ENCODE data around the gene MBNL1.
"Not testable (repeated sequence)": the region's sequence is repeated elsewhere in the genome, so short reads cannot be mapped to it uniquely, and the experiment has no call there.

The MBNL1 gene

DNA sequence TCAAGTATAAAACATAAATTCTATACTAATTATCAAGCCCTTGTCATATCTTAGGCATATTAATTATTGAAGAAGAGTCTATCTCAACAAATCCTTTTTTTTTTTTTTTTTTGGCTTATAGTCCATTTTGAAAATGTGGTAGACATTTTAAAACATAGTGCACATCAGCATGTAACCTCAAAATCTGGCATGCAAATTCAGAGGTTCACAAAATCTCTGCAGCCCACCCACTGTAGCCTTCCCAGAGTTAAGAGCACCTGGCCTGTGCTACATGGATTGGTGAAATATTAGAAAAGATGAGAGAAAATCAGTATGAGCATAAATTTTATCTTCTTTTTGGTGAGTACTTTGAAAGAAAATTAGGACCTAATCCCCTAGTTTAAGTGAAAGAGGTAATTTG is 84.8 kb downstream of the MBNL1 start:
- DNase-seq, result no peak

DNA sequence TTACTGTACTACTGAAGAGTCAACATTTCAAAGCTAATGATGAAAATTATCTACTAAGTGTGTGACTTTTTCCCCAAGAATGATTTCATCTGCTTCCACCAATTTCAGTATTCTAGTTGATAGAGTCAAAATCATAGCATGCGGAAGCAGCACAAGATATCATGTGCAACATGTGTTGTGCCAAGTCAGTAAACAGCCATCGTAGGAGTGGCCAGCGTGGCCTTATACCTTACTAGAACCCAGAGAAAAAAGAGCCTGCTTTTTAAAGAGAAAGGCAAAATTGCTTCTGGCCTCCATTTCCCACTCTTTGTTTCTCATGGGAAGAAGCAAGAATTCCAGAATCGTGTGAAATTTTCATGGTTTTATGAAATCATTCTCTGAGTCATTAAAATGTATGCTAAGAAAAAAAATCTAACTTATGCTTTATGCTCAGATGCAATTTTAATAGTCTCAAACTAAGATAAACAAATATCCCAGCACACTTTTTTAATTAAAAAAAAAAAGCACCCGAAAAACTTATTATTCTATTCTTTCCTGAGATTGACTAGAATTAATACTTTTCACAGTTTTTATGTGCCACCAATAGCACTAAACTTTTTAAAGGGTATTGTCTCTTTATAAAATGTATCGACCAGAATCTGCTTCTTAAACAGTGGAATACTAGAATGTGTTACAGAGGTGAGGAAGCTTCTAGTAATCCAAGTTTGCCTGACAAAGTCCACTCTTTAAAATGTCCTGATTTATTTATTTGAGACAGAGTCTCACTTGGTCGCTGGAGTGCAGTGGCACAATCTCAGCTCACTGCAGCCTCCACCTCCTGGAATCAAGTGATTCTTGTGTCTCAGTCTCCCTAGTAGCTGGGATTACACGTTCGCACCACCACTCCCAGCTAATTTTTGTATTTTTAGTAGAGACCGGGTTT is 87.3 kb downstream of the MBNL1 start:
- DNase-seq, result no peak

DNA sequence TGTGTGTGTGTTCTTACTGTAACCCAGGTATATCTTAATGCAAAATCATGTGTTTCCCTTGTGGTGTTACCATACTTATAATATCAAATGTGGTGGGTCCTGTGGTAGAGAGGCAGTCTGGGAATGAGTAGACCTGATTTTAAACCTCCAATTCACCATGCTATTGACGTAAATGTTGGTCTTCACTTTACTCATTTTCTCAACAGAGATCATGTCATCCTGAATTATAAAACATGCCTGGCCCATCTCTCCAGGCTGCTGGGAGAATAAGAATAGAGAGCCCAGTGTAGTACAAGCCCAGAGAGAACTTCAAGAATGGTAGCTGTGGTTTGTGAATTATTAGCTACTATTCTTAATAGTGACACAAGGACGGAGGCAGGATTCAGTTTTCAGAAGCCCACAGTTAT is 88.1 kb downstream of the MBNL1 start:
- no peak for DNase-seq

DNA sequence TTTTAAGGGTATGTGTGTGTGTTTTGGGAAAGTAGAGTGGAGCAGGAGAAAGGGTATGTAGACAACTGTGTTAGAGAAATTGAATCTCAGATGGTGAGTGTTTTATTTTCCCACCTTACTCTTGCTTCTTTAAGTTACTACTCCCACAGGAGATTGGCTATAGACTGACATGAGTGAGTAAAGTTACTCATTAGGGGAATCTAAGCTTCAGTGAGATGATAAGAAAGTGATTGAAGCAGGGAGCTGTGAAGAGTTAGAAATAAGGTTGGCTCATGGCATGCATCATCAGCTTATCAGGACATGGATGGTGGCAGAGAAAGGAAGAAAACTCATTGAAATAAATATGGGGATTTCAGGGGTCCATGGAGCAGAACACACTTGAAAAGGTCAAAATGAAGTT is 88.9 kb downstream of the MBNL1 start:
- no peak for DNase-seq

DNA sequence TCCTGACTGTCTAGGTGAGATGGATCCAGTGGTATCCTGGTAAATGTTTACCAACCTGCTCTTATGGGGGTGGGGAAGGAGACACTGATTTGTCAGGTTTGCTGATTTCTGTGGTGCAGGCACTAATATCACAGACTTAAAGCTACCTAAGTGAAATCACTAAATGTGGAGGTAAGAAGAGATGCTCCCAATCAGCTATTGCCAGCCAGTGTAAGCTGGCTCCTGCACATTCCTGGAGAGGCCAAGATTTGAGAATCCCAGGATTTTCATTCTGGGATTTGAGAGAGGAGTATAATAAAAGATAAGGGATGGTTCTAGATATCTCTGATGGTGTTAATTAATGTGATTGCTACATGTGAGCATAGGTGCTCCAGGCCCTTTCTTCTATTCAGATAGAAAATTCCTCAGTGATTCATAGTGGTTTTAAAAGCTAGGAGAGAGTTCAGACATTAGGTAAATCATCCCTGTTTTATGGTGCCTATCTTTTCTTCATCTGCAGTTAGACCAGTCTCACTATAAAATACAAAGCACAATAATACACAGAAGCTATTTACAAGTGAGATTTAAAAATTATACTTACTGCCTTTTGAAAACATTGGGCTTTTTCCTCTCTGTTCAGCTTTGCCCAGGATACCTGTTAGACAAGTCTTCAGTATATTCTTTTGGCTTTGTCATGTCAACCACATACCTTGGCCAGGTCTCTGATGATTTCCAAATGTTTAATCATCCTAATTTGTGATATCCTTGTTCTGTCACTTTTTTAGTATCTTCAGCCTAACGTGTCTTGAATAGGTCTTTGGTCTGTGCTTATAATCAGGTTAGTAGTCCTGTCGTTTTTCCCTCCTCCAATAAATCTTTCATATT is 90.9 kb downstream of the MBNL1 start:
- no peak for DNase-seq

DNA sequence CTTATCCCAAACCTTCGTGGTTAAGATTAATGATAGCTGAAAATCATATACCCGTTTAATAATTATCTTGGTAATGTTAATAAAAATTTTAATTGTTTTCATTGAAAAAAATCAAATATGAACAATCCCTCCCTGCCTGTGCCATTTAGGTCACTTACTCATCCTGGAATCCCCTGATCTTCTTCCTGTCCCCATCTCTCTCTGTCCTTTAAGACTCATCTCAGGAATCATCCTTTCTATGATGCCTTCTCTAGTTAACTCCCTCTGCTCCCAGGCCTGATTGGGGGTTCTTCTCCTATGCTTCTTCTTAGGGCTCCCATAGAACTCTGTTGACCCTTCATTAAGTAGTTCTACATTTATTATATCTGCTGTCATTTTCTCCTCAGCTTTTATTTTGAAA is 91.6 kb downstream of the MBNL1 start:
- no peak for DNase-seq

DNA sequence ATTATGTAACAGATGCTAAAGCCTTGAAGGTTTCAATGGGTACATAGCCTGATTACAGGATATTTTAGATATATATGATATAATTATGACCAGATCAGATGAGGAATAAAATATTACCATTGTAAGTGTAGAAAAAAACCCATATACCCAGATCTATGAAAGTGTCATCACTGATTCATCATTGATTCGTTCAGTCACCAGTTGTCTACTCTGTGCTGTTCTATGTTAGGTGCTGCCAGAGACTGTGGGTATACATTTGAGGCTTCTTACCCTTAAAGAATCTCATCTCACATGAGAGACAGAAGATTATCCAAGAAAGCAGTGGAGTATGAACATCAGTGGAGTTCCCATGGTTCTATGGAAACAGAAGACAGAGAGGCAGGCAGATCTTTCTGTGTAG is 92.2 kb downstream of the MBNL1 start:
- DNase-seq, result no peak

DNA sequence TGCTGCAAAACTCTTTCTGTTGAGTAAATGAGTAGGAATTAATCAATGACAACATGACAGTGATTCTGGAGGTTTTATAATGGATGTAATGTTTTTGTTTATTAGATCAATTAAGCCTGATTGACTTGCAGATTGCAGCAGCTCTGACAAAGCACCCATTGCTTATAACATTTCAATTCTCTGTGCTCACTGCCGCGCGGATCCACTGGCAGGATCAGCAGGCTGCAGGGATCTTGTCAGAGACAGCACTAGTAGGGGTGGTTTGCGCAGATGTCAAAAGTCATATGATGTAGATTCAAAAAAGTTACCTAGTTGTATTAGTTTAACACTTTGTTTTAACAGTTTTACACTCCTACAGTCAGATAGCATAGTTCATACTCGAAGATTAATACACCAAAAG is 93.4 kb downstream of the MBNL1 start:
- no peak for DNase-seq

DNA sequence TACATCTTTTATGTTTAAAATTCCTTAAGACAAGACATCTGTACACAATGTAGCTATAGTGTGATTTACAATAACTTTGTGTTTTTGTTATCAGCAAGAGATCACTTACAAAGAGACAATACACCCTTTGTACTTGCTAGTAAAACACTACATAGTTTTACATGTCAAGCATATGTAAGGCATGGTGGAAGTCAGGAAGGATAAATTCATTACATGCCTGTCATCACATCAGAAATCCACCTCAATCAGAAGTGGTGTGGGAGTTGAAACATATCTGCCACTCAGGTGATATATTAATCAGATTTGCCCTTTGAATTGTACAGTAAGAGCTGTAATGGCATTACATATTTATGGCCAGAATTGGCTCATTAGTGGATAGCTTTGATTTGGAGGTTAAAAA is 95.5 kb downstream of the MBNL1 start:
- DNase-seq, result no peak

DNA sequence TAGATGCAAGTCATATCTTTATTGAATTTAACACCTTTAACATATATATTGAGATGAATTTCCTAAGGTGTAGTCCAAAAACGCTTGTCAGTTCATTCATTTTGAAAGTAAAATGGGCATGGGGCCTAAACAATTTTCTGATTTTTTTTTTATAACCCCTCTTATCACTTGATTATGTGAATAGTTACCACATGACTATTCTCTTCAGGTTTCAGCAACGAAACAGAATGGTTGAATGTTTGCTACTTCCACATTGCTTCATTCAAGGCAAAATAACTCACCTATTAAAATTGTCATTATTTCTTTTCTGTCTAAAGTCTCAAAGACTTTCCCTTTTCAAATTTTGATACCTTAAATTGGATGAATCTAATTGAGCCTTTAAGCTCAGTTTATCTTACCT is 96.4 kb downstream of the MBNL1 start:
- DNase-seq, result no peak

DNA sequence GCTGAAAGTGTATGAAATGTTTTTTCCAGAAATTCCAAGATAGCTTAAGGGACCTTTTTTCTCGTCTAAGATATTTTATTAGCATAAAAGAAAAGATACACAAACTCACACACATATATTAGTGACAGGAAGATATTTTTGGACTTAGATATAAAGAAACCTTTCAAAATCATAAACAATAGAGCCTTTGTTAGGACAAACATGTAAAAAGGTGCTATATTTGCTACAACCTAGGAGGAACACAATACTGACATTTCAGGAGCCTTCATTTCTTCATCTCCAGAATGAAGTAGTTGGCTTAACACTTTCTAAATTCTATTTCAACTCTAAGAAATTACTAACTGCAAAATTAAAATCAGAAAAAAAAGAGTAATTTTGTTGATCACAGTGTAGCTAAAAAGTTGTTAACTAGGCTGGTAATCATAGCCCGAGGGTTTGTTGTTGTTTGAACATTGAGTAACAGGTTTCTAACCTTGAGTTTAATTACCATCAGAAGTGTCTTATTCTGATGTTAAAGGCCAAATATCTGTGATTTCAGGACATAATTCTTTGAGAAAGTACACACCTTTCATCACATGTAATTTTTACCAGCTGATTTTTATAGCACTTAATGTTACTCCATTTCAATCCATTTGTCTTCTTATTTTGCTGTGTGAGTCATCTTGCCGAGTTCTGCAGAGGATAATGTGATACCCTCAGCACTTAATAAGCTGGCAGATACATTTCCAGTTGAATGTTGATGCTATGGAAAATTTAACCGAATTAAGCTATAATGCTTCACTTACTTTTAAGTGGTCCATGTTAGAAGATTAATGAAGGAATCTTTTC is 97.3 kb downstream of the MBNL1 start:
- no peak for DNase-seq

DNA sequence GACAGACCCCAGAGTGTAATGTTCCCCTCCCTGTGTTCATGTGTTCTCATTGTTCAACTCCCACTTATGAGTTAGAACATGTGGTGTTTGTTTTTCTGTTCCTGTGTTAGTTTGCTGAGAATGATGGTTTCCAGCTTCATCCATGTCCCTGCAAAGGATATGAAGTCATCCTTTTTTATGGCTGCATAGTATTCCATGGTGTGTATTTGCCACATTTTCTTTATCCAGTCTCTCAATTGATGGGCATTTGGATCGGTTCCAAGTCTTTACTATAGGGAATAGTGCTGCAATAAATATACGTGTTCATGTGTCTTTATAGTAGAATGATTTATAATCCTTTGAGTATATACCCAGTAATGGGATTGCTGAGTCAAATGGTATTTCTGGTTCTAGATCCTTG is 98.5 kb downstream of the MBNL1 start:
- DNase-seq, result not testable (repeated sequence)

DNA sequence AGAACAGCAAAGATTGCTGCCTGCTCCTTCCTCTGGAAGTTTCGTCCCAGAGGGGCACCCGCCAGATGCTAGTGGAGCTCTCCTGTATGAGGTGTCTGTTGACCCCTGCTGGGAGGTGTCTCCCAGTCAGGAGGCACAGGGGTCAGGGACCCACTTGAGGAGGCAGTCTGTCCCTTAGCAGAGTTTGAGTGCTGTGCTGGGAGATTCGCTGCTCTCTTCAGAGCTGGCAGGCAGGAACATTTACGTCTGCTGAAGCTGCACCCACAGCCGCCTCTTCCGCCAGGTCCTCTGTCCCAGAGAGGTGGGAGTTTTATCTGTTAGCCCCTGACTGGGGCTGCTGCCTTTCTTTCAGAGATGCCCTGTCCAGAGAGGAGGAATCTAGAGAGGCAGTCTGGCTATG is 103.9 kb downstream of the MBNL1 start:
- not testable (repeated sequence) for DNase-seq

DNA sequence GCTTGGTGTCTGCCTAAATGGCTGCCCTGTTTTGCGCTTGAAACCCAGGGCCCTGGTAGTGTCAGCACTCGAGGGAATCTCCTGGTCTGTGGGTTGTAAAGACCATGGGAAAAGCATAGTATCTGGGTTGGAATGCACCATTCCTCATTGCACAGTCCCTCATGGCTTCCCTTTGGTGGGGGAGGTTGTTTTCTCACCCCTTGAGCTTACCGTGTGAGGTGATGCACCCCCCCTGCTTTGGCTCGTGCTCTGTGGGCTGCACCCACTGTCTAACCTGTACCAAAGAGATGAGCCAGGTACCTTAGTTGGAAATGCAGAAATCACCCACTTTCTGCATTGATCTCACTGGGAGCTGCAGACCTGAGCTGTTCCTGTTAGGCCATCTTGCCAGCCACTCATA is 104.7 kb downstream of the MBNL1 start:
- DNase-seq, result no peak

DNA sequence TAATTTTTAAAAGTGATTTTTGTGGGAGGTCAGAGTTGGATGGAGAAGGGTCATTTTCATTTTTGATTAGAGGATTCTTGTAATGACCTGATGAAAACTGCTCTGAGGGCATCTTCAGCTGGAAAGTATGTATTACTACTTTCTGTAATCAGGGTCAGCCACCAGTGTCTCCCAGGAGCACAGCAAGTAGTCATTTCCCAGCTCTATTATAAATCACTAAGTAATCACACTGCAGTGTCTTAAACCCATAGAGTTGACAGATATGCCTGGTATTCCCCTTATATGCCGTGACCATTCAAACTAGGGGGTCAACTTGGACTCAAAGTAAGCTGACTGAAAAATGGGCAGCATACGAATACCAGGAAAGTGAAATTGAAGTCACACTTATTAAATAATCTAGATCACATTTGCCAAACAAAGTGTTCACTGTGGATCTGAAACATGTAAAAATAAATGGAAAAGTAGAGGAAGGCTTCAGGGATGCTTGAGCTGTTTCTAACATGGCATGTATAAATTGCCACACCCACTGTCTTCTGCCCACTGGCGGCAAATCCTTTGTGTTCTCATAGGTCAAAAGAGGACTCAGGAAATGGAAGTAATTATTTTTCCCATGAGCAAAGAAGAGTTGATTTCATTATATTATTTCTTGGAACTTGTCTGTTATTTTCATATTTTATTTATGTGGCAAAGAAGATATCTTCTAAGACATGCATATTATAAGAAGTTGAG is 105.7 kb downstream of the MBNL1 start:
- DNase-seq, result no peak

DNA sequence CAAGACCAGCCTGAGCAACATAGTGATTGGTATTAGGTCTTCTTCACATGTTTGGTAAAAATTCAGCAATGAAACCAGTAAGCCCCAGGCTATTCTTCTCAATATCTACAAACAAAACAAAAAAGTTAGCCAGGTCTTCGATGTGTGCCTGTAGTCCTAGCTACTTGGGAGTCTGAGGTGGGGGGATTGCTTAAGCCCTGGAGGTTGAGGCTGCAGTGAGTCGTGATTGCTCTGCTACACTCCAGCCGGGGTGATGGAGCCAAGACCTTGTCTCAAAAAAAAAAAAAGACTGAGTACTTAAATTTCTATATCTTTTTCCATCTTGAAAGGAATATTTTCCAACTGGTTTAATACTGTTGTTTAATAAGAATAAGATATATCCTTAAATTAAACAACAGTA is 106.8 kb downstream of the MBNL1 start:
- DNase-seq, result peak in 1 of 2 experiments; percentile 20

DNA sequence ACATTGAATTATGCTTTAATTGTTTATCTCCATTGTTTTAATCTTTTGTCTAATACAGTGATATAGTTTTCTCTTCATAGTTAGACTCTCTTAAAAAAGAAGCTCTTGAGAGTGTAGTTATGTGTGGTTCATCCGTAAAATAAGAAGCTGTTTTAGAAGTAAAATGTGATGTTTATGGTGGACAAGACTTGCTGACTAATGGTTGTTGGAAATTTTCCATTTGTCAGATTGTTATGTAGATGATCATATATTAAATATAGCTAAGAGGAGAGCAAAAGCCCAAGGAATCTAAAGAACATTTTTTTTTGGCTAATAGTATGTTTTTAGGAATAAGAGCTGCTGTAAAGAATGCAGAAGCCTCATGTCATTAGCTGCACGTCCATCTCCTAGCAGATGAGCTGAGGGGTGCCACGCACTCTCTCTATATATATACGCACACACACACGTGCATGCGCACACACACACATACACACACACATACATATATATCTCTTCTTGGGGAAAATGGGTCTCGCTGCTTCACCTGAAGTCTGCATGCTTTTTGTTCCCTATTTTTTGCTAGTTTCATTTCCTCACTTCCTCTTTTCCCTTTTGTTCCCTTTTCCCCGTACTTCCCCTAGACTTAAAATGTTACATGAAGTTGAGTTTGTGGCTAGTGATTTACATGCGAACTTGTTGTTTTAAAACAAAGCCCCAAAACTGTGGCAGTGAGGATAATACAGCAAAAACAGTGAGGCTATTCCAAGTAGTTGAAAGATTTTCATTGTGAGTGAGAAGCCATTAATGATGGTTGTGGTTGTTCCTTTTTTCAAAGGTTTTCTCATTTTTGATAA is 107.8 kb downstream of the MBNL1 start:
- DNase-seq, result peak; percentile 90 to 91

DNA sequence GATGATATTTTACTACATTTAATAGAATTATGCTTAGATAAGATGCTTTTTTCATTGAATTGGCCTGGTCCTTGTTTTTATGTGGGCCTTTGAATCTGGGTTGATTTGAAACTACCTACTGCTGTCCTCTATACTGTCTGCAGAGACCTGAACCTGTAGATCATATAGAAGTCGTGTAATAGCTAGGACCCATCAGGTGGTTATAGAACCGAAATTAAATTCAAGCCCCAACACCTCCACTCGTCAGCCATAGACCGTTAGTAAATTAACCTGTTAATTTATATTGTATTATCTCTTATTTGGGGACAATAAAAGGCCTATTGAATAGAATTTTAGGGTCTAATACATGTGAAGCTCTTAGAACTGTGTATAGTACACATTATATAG is 108.4 kb downstream of the MBNL1 start:
- DNase-seq, result no peak

DNA sequence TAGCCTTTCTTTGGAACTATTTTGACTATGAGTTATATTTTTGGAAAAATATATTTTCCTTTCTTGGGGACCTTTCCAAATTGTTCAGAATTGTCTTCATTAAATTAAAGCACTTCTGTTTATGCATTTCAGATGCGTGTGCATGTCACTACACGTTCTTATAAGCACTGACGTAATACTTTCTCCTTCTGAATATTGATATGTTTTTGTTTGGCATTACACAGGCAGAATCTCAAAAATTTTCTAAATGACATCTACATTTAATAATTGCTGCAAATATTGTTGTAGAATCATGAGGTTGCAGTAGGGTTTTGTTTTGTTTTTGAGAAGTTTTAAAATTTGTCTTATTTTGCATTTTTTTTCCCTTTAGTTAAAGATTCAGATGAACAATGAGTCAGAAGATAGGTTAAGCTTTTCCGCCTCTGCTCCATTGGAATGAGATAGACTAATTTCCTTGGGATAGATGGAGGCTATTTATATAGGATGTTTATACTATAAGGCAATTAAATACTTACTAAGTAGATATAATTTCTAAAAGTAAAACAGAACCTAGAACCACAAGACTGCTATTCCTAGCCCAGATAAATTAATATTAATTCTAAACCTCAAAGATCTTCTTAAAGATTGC is 110.8 kb downstream of the MBNL1 start:
- no peak for DNase-seq

DNA sequence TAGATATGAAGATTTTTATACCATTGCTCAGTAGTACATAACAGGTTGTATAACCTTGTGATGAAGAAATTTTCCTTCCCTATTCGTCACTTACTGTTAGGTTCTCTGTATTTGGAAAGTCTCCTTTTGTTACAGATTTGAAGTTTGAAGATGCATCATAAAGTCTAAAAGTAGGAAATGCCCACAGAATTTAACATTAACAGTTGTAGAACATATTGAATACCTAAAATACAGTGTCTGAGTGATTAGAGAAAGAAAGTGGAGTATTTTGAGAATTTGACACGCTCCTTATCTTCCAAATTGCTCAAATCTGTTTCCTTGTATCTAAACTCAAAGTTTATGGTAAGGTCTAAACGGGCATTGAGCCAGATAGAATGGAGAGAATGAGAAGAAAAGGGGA is 111.3 kb downstream of the MBNL1 start:
- no peak for DNase-seq

DNA sequence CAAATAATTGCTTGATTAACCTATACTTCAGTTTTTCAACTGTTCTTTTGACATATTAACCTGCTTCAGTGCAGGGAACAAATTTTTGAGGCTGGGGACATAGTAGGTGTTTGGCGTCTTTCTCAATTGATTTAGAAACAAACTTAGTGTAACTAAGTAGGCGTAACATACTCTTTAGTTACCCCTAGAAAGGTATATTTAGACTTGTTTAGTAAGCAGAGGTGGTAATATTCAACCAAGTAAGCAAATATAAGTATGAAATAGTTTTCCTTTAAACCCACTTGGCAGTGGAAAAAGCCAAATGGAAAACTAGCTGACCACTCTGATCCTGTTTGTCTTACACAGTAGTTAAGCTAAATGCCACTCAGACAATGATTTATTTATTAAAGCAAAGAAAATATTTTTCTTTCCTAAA is 113.2 kb downstream of the MBNL1 start:
- no peak for DNase-seq
